ENCODE data around the gene GPR39. TPM values are rescaled to one million over a fixed set of nuclear protein-coding genes. Genes with fewer than 3 reads are reported as not detected.

Gene GPR39
- total RNA-seq, 4 donors from 2014 or later = 2.8 to 9.7 (median 5.4) TPM

- H3K9me3 ChIP-seq = no peaks in the 10 kb centered on the region
- 48 to 83% methylated on average over 2 of the region's 2 CpGs for WGBS, 2 donors
- H3K36me3 ChIP-seq = no peaks in the 10 kb centered on the region
- H3K27me3 ChIP-seq = no peaks in the 10 kb centered on the region
- no peak overlapping the region for H3K4me3 ChIP-seq (replicated peaks in 1 of 3)
- no peaks in the 10 kb centered on the region for H3K4me1 ChIP-seq
- no peak for TF ChIP-seq POLR2A (IDR thresholded peaks at IDR 0.05)
- no peak for TF ChIP-seq CTCF (IDR thresholded peaks at IDR 0.05)
- no peak for DNase-seq
- intact Hi-C loops (cut with DNase I) = no loop called here
- no peak overlapping the region for H3K27ac ChIP-seq
Measured at GRCh38 chr2:132400169-132400900, 16.3 kb upstream of the GPR39 start.

DNA sequence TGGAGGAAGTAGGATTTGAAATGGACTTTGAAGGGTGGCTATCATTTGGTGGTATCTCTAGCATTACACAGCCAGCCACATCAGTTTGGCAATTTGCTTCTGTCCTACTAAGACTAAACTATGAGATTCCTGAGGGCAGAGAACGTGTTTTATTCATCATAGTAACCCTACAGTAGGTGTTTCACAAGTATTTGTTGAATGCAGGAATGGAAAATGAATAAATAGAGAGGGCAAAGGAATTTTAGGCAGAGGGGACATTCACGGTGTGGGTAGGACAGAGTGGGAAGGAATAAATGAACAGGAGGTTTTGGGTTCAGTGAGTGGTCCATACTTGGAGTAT lies 15.7 kb upstream of the GPR39 start:
- Histone ChIP-seq H3K4me1 (no peaks in the 10 kb centered on the region), H3K27ac (no peak overlapping the region), H3K36me3 (no peaks in the 10 kb centered on the region), H3K4me3 (replicated peaks in 1 of 3) (no peak overlapping the region), H3K9me3 (no peaks in the 10 kb centered on the region), H3K27me3 (no peaks in the 10 kb centered on the region)
- intact Hi-C loops (cut with DNase I) = no loop called here
- WGBS, 2 donors = 85 to 89% methylated on average over 2 of the region's 2 CpGs
- TF ChIP-seq CTCF (IDR thresholded peaks at IDR 0.05) (no peak), POLR2A (IDR thresholded peaks at IDR 0.05) (no peak)
- no peak for DNase-seq

DNA sequence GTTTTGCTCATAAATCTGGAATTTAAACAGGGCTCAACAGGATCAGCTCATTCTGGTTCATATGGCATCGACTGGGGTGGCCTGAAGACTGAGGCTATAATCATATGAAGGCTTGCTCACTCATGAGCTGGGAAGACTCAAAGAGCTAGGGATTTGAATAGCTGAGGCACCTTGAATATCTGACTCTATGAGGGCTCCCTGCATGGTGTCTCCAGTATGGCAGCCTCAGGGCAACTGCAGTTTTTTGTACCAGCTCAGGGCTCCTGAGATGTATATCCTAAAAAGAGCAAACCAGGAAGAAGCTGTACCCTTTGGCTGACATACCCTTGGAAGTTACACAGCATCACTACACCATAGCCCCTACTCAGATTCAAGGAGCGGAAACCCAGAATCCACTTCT lies 15.3 kb upstream of the GPR39 start:
- intact Hi-C loops (cut with DNase I) = no loop called here
- TF ChIP-seq POLR2A (IDR thresholded peaks at IDR 0.05) (no peak), CTCF (IDR thresholded peaks at IDR 0.05) (no peak)

DNA sequence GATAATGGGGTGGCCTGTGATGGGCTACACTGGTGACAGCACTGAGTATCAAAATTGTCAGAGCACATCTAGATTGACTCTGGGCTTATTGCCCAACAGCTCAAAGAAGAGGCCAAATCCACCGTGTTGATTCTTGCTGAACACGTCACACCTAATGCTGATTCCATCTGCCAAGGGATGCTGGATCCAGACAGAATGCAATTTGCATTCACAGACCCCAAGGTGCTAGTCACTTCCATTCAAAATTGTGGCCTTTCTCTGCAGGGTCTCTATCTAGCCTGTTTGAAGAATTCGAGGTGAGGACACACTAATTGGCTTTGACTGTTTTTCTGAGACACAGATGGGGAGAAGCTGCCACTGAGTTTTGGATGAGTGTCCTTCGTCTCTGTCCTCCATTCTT lies 13.5 kb upstream of the GPR39 start:
- Histone ChIP-seq H3K27me3 (no peaks in the 10 kb centered on the region), H3K27ac (no peak overlapping the region), H3K36me3 (no peaks in the 10 kb centered on the region), H3K4me3 (replicated peaks in 1 of 3) (no peak overlapping the region), H3K9me3 (no peaks in the 10 kb centered on the region), H3K4me1 (no peaks in the 10 kb centered on the region)
- intact Hi-C loops (cut with DNase I) = no loop called here
- WGBS, 2 donors = 57 to 72% methylated on average over 4 of the region's 4 CpGs
- TF ChIP-seq POLR2A (IDR thresholded peaks at IDR 0.05) (no peak), CTCF (IDR thresholded peaks at IDR 0.05) (no peak)
- no peak for DNase-seq

More for the DNA sequence above, 15.3 kb upstream of the GPR39 start:
- WGBS, 2 donors = 94 to 96% methylated on average over 2 of the region's 2 CpGs
- H3K36me3 ChIP-seq = no peaks in the 10 kb centered on the region
- no peaks in the 10 kb centered on the region for H3K9me3 ChIP-seq
- no peaks in the 10 kb centered on the region for H3K27me3 ChIP-seq
- H3K4me3 ChIP-seq (replicated peaks in 1 of 3) = no peak overlapping the region
- no peak overlapping the region for H3K27ac ChIP-seq
- no peak for DNase-seq
- no peaks in the 10 kb centered on the region for H3K4me1 ChIP-seq

- Histone ChIP-seq H3K9me3 (no peaks in the 10 kb centered on the region), H3K27me3 (no peaks in the 10 kb centered on the region), H3K4me3 (replicated peaks in 1 of 3) (no peak overlapping the region), H3K27ac (no peak overlapping the region), H3K36me3 (no peaks in the 10 kb centered on the region), H3K4me1 (no peaks in the 10 kb centered on the region)
- TF ChIP-seq POLR2A (IDR thresholded peaks at IDR 0.05) (no peak), CTCF (IDR thresholded peaks at IDR 0.05) (no peak)
- DNase-seq = no peak
- WGBS, 2 donors = 72 to 75% methylated on average over 8 of the region's 8 CpGs
- intact Hi-C loops (cut with DNase I) = no loop called here
Measured at GRCh38 chr2:132404056-132404455, 12.5 kb upstream of the GPR39 start.

Measured in thyroid gland (tissue), 4 donors.